ENCODE results near the gene LAMA2. TPM values are rescaled to one million over a fixed set of nuclear protein-coding genes. Genes with fewer than 3 reads are reported as not detected.

Gene LAMA2
- total RNA-seq, 1 experiment from 2014 or later: 0.02 TPM

DNA sequence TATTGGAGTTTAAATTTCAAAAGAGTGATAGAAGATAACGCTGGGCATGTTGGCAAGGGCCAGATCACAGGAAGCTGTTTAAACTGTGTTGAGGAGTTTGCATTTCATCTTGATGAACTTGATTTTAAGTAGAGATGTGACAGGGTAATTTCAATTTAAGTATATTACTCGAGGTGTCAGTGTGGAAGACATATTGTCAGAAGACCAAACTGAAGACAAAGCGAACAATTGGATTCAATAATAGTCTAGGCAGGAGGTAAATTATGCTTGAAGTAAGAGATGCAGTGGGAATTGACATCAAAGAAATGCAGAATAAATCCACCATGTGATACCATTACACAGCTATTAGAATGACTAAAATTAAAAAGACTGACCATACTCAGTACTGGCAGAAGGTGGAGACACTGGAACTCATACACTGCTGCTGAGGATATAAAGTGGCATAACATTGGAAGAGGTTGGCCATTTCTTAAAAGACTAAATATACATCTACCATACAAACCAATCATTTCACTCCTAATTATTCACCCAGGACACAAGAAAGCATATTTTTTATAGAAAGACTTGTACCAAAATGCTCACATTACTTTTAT, 586.2 kb downstream of the LAMA2 start:
- CTCF ChIA-PET: no interaction called here

DNA sequence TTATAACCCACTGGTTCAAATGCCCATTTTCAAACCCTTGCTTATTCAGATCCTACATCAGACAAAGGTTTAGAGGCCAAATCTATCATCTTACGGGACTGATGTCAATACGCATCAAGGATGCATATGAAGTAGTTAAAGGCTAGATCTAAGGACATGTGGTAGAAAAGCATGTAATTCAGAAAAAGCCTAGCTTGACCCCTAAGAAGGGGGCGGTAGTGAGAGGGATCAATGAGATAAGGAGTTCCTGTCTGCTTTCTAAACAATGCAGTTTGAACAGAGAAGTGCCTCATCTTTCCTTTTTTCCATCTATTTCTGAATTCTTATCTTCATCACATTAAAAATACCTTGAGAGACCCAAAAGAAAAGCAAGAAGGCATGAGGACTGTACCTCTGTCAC, 589.3 kb downstream of the LAMA2 start:
- intact Hi-C loops (cut with micrococcal nuclease; ENCODE audit: unreplicated experiment): no loop called here

More for the DNA sequence above, 586.2 kb downstream of the LAMA2 start:
- no peaks in the 10 kb centered on the region for H3K27me3 Mint-ChIP-seq (ENCODE audit: insufficient read depth, unreplicated experiment)
- H3K36me3 Mint-ChIP-seq (ENCODE audit: insufficient read depth, unreplicated experiment): no peaks in the 10 kb centered on the region
- no peak overlapping the region for H3K4me3 ChIP-seq (ENCODE audit: low read depth, low read length)
- H3K27ac Mint-ChIP-seq (ENCODE audit: unreplicated experiment): no peak overlapping the region
- BruUV-seq (replicated peaks): no TSS peak
- H3K9me3 Mint-ChIP-seq (ENCODE audit: unreplicated experiment): no peaks in the 10 kb centered on the region
- no peaks in the 10 kb centered on the region for H3K27me3 ChIP-seq (replicated peaks; ENCODE audit: control insufficient read depth, insufficient read depth, low read length)
- no peaks in the 10 kb centered on the region for H3K36me3 ChIP-seq (ENCODE audit: control insufficient read depth, insufficient read depth, low read length)
- H3K4me3 Mint-ChIP-seq (ENCODE audit: unreplicated experiment): no peak overlapping the region
- no peaks in the 10 kb centered on the region for H3K4me1 Mint-ChIP-seq (ENCODE audit: low read depth, unreplicated experiment)
- POLR2A ChIA-PET: no interaction called here
- no peaks in the 10 kb centered on the region for H3K4me1 ChIP-seq
- intact Hi-C loops (cut with micrococcal nuclease; ENCODE audit: unreplicated experiment): loop anchor here (1.0 kb wide), 1 partner anchor 106 kb away; no protein-coding TSS in a partner anchor
- TF ChIP-seq, protein P1, sequence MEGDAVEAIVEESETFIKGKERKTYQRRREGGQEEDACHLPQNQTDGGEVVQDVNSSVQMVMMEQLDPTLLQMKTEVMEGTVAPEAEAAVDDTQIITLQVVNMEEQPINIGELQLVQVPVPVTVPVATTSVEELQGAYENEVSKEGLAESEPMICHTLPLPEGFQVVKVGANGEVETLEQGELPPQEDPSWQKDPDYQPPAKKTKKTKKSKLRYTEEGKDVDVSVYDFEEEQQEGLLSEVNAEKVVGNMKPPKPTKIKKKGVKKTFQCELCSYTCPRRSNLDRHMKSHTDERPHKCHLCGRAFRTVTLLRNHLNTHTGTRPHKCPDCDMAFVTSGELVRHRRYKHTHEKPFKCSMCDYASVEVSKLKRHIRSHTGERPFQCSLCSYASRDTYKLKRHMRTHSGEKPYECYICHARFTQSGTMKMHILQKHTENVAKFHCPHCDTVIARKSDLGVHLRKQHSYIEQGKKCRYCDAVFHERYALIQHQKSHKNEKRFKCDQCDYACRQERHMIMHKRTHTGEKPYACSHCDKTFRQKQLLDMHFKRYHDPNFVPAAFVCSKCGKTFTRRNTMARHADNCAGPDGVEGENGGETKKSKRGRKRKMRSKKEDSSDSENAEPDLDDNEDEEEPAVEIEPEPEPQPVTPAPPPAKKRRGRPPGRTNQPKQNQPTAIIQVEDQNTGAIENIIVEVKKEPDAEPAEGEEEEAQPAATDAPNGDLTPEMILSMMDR (IDR thresholded peaks at IDR 0.05; ENCODE audit: insufficient read depth in 1 of 2, low read depth in 1 of 2, low read length in 1 of 2, severe bottlenecking in 1 of 2, unreplicated experiment in 1 of 2): no peak
- DNase-seq: no peak
- H3K9me3 ChIP-seq: no peaks in the 10 kb centered on the region

DNA sequence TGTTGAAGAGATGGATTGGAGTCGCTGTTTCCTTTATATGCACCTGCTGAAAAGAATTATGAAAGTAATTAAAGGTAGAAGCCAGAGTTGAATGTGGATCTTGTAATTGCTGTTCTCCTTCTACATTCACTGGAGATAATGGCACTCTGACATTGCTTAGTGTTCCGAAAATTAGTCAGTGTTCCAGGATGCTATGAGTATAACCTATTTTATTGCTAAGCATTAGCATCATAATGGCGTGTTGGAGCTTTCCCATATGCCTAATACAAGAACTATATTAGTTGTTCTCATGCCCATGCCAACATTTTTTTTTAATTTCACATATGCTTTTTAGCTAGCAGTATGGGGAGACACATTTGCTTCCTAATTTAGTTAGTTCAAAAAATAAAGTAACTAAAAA, 590.6 kb downstream of the LAMA2 start:
- H3K4me1 ChIP-seq: no peaks in the 10 kb centered on the region
- H3K27me3 Mint-ChIP-seq (ENCODE audit: insufficient read depth, unreplicated experiment): no peaks in the 10 kb centered on the region
- TF ChIP-seq, protein P1 (IDR thresholded peaks at IDR 0.05; ENCODE audit: insufficient read depth in 1 of 2, low read depth in 1 of 2, low read length in 1 of 2, severe bottlenecking in 1 of 2, unreplicated experiment in 1 of 2): no peak
- H3K9me3 Mint-ChIP-seq (ENCODE audit: unreplicated experiment): no peaks in the 10 kb centered on the region
- ChIA-PET POLR2A (no interaction called here), CTCF (no interaction called here)
- DNase-seq: no peak
- no peaks in the 10 kb centered on the region for H3K36me3 ChIP-seq (ENCODE audit: control insufficient read depth, insufficient read depth, low read length)
- no peaks in the 10 kb centered on the region for H3K9me3 ChIP-seq
- no TSS peak for BruUV-seq (replicated peaks)
- intact Hi-C loops (cut with micrococcal nuclease; ENCODE audit: unreplicated experiment): no loop called here
- H3K4me3 Mint-ChIP-seq (ENCODE audit: unreplicated experiment): no peak overlapping the region
- no peaks in the 10 kb centered on the region for H3K4me1 Mint-ChIP-seq (ENCODE audit: low read depth, unreplicated experiment)
- no peak overlapping the region for H3K27ac Mint-ChIP-seq (ENCODE audit: unreplicated experiment)
- no peak overlapping the region for H3K4me3 ChIP-seq (ENCODE audit: low read depth, low read length)
- H3K36me3 Mint-ChIP-seq (ENCODE audit: insufficient read depth, unreplicated experiment): no peaks in the 10 kb centered on the region
- no peaks in the 10 kb centered on the region; the same call in 1 of the 2 replicates for H3K27me3 ChIP-seq (replicated peaks; ENCODE audit: control insufficient read depth, insufficient read depth, low read length)

More for the DNA sequence above, 589.3 kb downstream of the LAMA2 start:
- Mint-ChIP-seq H3K36me3 (ENCODE audit: insufficient read depth, unreplicated experiment) (no peaks in the 10 kb centered on the region), H3K9me3 (ENCODE audit: unreplicated experiment) (no peaks in the 10 kb centered on the region), H3K27ac (ENCODE audit: unreplicated experiment) (no peak overlapping the region), H3K4me1 (ENCODE audit: low read depth, unreplicated experiment) (no peaks in the 10 kb centered on the region), H3K27me3 (ENCODE audit: insufficient read depth, unreplicated experiment) (no peaks in the 10 kb centered on the region), H3K4me3 (ENCODE audit: unreplicated experiment) (no peak overlapping the region)
- no peaks in the 10 kb centered on the region for H3K9me3 ChIP-seq
- no peaks in the 10 kb centered on the region for H3K36me3 ChIP-seq (ENCODE audit: control insufficient read depth, insufficient read depth, low read length)
- DNase-seq: no peak
- H3K27me3 ChIP-seq (replicated peaks; ENCODE audit: control insufficient read depth, insufficient read depth, low read length): no peaks in the 10 kb centered on the region
- TF ChIP-seq, protein P1 (IDR thresholded peaks at IDR 0.05; ENCODE audit: insufficient read depth in 1 of 2, low read depth in 1 of 2, low read length in 1 of 2, severe bottlenecking in 1 of 2, unreplicated experiment in 1 of 2): peak in 1 of 2 experiments; percentile 15
- H3K4me3 ChIP-seq (ENCODE audit: low read depth, low read length): no peak overlapping the region
- ChIA-PET POLR2A (no interaction called here), CTCF (no interaction called here)
- no peaks in the 10 kb centered on the region for H3K4me1 ChIP-seq
- no TSS peak for BruUV-seq (replicated peaks)
